ENCODE data around the gene TKTL1.

Gene TKTL1

GRCh38 chrX:154358011-154358410, 62.4 kb downstream of the TKTL1 start:
- no peak for TF ChIP-seq CTCF (IDR thresholded peaks at IDR 0.05; ENCODE audit: control insufficient read depth, insufficient read depth, low read depth, low read length, missing control alignments)
- no peak for DNase-seq (ENCODE audit: low read depth)
- H3K4me3 ChIP-seq (ENCODE audit: control insufficient read depth, low read depth, low read length) = no peak overlapping the region

GRCh38 chrX:154358829-154359228, 63.2 kb downstream of the TKTL1 start:
- no peak for DNase-seq (ENCODE audit: low read depth)
- TF ChIP-seq CTCF (IDR thresholded peaks at IDR 0.05; ENCODE audit: control insufficient read depth, insufficient read depth, low read depth, low read length, missing control alignments) = no peak
- no peak overlapping the region for H3K4me3 ChIP-seq (ENCODE audit: control insufficient read depth, low read depth, low read length)

DNA sequence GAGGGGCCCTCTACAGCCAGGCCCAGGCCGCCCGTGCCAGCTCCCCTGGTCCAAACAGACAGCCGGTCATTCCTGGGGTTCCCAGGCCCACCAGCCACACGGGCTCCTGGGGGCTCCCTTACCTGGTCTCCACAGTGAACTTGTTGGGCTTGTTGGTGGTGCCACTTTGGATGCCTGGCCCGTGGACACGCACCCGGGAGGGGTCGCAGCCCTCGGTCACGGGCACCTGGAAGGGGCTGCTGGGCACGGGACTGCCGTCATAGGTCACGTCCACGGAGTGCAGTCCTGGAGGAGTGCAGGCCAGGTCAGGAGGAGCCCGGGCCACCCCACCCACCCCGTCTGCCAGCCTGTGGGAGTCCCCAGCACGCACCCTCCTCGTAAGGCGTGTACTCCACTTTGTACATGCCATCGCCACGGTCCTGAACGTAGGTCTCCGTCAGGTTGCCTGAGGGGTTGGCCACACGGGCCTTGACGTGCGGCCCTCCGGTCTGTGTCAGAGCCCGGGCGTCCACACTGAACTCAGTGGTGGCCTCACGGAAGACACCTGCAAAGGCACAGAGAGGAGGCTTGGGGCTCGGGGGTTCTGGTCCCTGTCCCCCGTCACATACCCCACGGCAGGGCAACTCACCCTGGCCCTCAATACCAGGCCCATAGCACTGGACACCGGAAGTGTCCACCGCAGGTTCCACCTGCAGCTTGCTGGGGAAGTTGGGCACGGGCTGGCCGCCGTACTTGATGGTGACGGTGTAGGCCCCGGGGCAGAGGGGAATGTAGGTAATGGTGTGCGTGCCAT, 64.0 kb downstream of the TKTL1 start:
- DNase-seq (ENCODE audit: low read depth) = no peak
- no peak for TF ChIP-seq CTCF (IDR thresholded peaks at IDR 0.05; ENCODE audit: control insufficient read depth, insufficient read depth, low read depth, low read length, missing control alignments)
- H3K4me3 ChIP-seq (ENCODE audit: control insufficient read depth, low read depth, low read length) = no peak overlapping the region

- no peak overlapping the region for H3K4me3 ChIP-seq (ENCODE audit: control insufficient read depth, low read depth, low read length)
- no peak for DNase-seq (ENCODE audit: low read depth)
- no peak for TF ChIP-seq CTCF (IDR thresholded peaks at IDR 0.05; ENCODE audit: control insufficient read depth, insufficient read depth, low read depth, low read length, missing control alignments)
Measured at GRCh38 chrX:154360155-154360713, 64.6 kb downstream of the TKTL1 start.

GRCh38 chrX:154362085-154362742, 66.6 kb downstream of the TKTL1 start:
- TF ChIP-seq CTCF (IDR thresholded peaks at IDR 0.05; ENCODE audit: control insufficient read depth, insufficient read depth, low read depth, low read length, missing control alignments) = no peak
- no peak overlapping the region for H3K4me3 ChIP-seq (ENCODE audit: control insufficient read depth, low read depth, low read length)
- no peak for DNase-seq (ENCODE audit: low read depth)

GRCh38 chrX:154363706-154364439, 68.3 kb downstream of the TKTL1 start:
- H3K4me3 ChIP-seq (ENCODE audit: control insufficient read depth, low read depth, low read length) = no peak overlapping the region
- TF ChIP-seq CTCF (IDR thresholded peaks at IDR 0.05; ENCODE audit: control insufficient read depth, insufficient read depth, low read depth, low read length, missing control alignments) = no peak
- DNase-seq (ENCODE audit: low read depth) = no peak
